ACHN (cell line): ENCODE results near the gene ADAM12.

ENCODE experiments used
- DNase-seq: peaks from one replicate; pipeline ENCODE4 v3.0.0-alpha.2; 2015
- in situ Hi-C: cut with HindIII; loops from 2 replicates; pipeline ENCODE4 v1.10.0; 2017; ENCODE audit warnings: low sequenced_read_pairs, low pct_ligation_motif_present, low pct_unique_long_range_greater_than_20kb

Gene ADAM12

DNA sequence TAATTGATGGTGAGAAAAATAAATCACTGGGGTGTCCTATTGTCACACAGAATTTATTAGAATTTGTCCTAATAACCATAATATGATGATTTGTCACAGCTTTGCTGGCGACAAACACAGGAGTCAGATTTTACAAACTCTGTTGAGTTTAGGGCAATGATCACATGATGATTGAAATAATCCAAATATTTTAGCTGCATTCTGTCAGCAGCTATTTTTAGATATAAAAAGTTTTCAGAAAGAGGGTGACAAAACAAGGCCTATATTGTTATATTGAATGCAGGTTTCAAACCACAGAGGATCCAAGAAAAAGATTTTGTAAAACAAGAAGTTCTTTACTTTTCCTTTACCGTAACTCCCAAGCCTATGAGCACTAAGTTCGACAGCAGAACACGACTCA, 178.8 kb downstream of the ADAM12 start:
- in situ Hi-C loops = no loop called here
- DNase-seq = no peak

DNA sequence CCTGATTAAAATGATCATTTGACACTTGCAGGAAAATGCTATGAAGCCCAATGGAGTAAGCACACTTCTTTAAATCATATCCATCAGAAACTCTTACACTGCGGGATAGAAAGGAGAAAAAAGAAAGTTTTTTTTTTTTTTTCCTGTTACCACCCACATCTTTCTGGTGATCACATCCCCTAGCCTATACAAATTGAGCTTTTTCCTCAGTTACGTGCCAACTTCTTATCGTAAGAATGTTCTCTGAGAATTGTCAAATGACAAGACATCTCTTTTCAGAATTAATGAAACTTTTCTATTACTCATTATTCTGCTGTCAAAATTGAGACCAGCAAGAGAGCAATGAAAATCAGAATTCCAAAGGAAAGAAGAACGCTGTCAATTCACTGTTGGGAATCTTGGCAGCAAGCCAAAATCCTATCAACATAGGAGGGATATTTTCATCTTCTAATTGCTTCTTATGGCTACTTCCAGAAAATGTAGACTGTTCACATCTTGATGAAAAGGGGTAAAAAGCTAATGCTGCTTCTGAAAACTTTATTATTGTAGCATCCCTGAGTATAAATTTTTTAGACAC, 179.5 kb downstream of the ADAM12 start:
- no peak for DNase-seq
- in situ Hi-C loops = no loop called here

DNA sequence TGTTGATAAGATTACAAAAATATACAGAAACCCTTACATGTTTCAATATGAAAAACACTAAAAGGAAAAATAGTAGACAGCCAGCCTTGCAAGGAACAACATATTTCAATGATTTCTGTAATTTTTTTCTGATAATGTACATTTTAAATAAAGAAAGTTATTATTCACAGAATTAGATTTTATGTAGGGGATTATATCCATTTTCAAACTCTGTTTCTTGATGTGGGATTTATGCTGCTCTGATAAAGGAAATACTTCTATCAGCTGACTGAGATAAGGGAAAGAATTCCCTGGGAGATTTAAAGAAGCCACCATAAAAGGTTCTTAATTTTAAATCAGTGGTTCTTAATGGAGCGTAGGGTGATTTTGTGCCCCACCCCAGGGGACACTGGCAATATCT, 180.4 kb downstream of the ADAM12 start:
- in situ Hi-C loops = no loop called here
- DNase-seq = no peak

GRCh38 chr10:126207313-126207771, 180.9 kb downstream of the ADAM12 start:
- in situ Hi-C loops = no loop called here
- DNase-seq = no peak

DNA sequence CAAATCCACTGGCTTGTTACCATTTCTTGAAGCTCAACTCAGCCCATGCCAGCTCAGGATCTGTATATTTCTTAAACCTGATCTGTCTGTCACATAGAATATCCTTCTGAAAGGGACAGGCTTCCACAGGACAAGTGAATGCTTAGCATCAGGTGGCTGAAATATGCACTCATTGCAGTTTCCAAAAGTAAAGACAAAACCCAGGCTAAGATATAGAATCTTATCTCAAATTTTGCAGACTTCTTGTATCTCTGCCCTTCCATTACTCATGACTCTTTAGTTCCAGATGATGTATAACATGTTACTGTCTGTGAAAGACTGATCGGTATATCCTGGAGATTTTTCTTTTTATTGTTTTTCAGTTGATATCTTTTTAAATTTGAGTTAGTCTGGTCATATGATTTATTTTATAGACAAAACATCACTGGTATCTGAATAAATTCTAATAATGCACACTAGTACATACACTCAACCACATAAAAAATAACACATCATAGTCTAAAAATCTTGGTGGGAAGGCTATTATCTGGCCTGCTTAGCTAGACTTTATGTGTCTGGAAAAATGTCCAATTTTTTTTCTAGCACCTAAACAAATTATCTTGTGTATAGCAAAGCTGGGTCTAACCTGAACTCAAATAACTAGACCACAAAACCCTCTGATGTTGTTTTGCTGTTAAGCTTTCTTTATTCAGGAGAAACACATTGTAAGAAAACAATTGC, 182.6 kb downstream of the ADAM12 start:
- in situ Hi-C loops = no loop called here
- no peak for DNase-seq

DNA sequence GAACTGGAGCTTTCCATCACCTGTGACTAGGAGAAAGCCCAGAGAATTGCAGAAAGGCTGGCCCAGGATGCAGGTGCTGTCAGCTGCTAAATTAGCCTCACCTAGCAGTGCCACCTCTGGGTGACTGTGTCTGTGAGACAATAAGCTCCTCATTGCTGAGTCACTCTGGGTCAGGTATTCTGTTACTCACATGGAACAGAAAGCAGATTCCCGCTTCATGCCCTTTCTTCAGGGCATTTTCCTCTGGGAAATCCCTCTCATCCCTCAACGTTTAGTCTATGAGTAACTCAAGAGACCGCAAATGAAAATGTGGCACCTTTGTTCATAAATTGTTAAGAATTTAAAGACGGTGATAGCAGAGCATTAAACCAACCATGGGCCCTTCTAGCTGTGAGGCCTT, 184.0 kb downstream of the ADAM12 start:
- DNase-seq = no peak
- in situ Hi-C loops = no loop called here

- in situ Hi-C loops = no loop called here
- DNase-seq = no peak
These were observed 184.5 kb downstream of the ADAM12 start for GRCh38 chr10:126203746-126204145.

GRCh38 chr10:126201603-126202002, 186.7 kb downstream of the ADAM12 start:
- DNase-seq = no peak
- in situ Hi-C loops = no loop called here

- peak; percentile 83 for DNase-seq
- in situ Hi-C loops = no loop called here
These were observed 188.9 kb downstream of the ADAM12 start for GRCh38 chr10:126199221-126199998.

DNA sequence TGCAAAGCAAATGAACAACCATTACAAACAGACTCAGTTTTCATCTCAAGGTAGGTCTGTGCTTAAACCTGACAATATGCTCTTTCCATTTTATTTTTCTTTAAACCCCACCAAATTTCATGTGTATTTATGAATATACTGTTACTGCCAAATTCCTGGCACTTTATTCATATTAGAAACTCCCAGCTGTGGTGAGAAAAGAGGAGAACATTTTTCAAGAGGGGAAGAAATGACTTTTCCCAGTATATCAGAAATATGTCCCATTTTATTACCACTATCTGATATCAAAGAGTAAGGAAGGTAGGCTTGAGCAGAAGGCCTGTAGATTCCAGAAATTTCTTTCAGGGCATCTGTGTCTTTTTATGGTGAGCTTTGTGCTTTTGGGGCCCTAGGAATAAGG, 189.6 kb downstream of the ADAM12 start:
- DNase-seq = no peak
- in situ Hi-C loops = no loop called here

DNA sequence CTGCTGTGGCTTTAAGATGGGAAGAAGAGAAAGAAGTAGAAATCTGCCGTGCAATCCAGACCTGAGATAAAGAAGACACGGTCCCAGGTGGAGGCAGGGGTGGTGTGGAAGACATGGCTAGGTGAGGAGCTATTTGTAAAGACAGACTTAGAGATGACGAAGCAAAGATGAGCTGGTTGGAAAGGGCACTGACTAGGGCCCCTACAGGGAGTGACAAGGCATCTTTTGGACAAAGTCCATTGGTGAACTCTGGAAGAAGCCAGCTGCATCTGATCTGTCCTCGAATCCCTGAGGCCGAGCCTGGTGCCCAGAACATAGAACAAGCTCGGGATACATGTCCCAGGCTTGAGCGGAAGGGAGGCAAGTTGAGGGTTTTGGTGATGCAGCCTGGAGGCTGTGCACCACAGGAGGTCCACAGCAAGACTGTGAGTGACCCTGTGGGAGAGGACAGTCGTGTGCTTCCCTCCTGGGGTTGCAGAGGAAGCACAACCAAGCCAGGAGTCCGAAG, 191.2 kb downstream of the ADAM12 start:
- no peak for DNase-seq
- in situ Hi-C loops = no loop called here

GRCh38 chr10:126196281-126196680, 192.0 kb downstream of the ADAM12 start:
- in situ Hi-C loops = no loop called here
- no peak for DNase-seq

- DNase-seq = no peak
- in situ Hi-C loops = no loop called here
These were observed 197.1 kb downstream of the ADAM12 start for GRCh38 chr10:126191192-126191591.

DNA sequence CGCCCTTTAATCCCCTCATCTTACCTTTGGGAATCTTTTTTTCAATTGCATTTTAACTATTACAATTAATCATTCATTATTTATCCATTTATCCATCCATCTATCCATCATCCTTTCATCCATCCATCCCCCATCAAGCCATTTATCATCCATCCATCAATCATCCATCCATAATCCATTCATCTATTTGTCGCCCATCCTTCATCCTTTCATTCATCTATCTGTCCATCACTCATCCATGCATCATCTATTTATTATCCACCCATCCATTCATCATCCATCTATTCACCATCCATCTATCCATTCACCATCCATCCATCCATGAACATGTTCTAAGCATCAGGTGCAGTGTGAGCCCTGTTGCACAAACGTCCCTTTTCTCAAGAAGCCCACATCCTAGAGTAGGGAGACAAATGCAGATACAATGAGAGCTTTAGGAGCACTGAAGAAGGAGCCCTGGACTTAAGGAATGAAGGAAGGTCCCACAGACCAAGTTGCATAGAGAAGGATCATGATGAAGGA, 199.5 kb downstream of the ADAM12 start:
- in situ Hi-C loops = no loop called here
- DNase-seq = no peak

DNA sequence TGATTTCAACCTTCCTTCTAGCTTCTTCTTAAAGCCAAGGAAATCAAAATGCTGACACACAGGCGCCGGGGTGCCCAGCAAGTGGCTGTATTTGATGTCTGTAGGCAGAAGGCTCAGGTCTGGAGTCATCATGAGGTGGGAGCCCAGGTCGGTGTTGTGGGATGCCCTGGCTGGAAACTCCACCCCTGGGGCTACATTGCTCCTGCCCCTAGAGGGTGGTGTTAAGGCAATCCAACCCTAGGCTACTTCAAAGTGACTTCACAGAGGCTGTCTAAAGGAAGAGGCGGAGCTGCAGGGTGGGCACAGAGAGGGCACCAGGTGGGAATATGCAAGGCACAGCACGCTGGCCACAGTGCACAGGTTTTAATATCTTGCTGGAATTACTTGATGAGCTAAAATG, 200.9 kb downstream of the ADAM12 start:
- DNase-seq = no peak
- in situ Hi-C loops = no loop called here

GRCh38 chr10:126186766-126187165, 201.5 kb downstream of the ADAM12 start:
- DNase-seq = no peak
- in situ Hi-C loops = no loop called here

DNA sequence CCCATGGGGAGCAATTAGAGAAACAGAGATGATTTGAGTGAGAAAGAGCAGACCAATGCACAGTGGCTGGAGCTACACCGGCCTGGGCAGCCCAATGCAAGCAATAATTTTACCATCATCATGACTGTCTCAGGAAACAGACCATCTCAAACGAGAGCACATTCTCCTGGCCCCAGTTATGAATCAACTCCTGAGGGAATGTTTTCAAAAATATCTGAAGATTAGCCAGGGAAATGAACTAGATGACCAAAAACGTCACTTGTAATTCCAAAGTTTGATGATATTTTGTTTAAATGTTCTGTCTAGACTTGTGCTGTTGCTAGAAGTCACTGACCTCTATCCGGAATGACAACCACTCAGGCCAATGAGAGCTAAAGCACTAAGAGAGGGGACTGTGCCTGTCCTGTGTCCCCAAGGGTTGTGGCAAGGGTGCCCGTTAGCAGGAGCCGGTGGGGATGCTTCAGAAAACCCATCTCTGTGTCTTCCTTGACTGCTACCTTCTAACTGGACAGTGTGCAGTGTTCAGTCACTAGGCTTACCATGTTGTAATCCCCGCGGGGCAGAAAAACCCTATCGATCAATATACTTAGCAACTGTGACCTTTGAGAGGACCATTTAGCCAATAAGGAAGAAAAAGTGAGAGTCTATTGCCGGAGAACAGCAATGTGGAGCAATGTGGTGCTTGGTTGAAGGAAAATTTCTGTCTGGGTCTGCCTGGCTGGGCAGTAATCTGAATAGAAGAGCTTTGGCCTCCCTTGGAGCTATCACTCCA, 202.4 kb downstream of the ADAM12 start:
- in situ Hi-C loops = no loop called here
- no peak for DNase-seq

- in situ Hi-C loops = no loop called here
- no peak for DNase-seq
These were observed 206.7 kb downstream of the ADAM12 start for GRCh38 chr10:126181626-126182025.

DNA sequence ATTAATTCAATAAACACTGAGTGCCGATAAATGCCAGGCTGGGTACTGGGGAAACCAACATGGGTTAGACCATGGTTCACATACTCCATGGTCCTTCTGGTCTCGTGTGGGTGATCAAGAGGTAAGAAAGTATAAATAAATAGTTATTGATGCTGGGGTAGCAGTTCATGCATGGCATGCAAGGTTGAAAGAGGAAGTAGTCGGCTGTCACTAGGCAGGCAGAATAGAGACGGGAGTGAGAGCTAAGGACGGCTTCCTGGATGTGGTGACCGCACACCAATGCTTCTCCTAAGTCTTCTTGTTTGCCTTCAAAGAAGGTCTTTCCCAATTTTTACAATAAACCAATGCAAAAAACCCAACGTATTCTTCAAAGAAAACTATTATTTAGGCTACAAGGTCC, 208.6 kb downstream of the ADAM12 start:
- no peak for DNase-seq
- in situ Hi-C loops = no loop called here
